Measurements from ENCODE around the gene ZNF485. TPM values are rescaled to one million over a fixed set of nuclear protein-coding genes. Genes with fewer than 3 reads are reported as not detected.
"Not testable (repeated sequence)": the region's sequence is repeated elsewhere in the genome, so short reads cannot be mapped to it uniquely, and the experiment has no call there.

Gene ZNF485
- total RNA-seq, 1 donor from 2014 or later: 3.4 TPM

GRCh38 chr10:43628956-43629355, 22.7 kb downstream of the ZNF485 start:
- Mint-ChIP-seq H3K27me3 (ENCODE audit: unreplicated experiment) (no peaks in the 10 kb centered on the region), H3K4me1 (ENCODE audit: low read depth, unreplicated experiment) (no peaks in the 10 kb centered on the region), H3K27ac (ENCODE audit: unreplicated experiment) (no peak overlapping the region), H3K36me3 (ENCODE audit: unreplicated experiment) (no peaks in the 10 kb centered on the region), H3K9me3 (ENCODE audit: unreplicated experiment) (no peaks in the 10 kb centered on the region), H3K4me3 (ENCODE audit: unreplicated experiment) (no peak overlapping the region)
- TF ChIP-seq, protein P1, sequence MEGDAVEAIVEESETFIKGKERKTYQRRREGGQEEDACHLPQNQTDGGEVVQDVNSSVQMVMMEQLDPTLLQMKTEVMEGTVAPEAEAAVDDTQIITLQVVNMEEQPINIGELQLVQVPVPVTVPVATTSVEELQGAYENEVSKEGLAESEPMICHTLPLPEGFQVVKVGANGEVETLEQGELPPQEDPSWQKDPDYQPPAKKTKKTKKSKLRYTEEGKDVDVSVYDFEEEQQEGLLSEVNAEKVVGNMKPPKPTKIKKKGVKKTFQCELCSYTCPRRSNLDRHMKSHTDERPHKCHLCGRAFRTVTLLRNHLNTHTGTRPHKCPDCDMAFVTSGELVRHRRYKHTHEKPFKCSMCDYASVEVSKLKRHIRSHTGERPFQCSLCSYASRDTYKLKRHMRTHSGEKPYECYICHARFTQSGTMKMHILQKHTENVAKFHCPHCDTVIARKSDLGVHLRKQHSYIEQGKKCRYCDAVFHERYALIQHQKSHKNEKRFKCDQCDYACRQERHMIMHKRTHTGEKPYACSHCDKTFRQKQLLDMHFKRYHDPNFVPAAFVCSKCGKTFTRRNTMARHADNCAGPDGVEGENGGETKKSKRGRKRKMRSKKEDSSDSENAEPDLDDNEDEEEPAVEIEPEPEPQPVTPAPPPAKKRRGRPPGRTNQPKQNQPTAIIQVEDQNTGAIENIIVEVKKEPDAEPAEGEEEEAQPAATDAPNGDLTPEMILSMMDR (IDR thresholded peaks at IDR 0.05; ENCODE audit: partially characterized antibody, unreplicated experiment): no peak
- DNase-seq: no peak

- not testable (repeated sequence) for H3K4me1 Mint-ChIP-seq (ENCODE audit: low read depth, unreplicated experiment); H3K36me3 Mint-ChIP-seq (ENCODE audit: unreplicated experiment); H3K27ac Mint-ChIP-seq (ENCODE audit: unreplicated experiment); H3K27me3 Mint-ChIP-seq (ENCODE audit: unreplicated experiment); H3K9me3 Mint-ChIP-seq (ENCODE audit: unreplicated experiment); H3K4me3 Mint-ChIP-seq (ENCODE audit: unreplicated experiment); DNase-seq
Observed at GRCh38 chr10:43635816-43636215, 29.6 kb downstream of the ZNF485 start.

- TF ChIP-seq, protein P1 (IDR thresholded peaks at IDR 0.05; ENCODE audit: partially characterized antibody, unreplicated experiment): no peak
- Mint-ChIP-seq H3K27ac (ENCODE audit: unreplicated experiment) (no peak overlapping the region), H3K4me1 (ENCODE audit: low read depth, unreplicated experiment) (no peaks in the 10 kb centered on the region), H3K27me3 (ENCODE audit: unreplicated experiment) (no peaks in the 10 kb centered on the region), H3K4me3 (ENCODE audit: unreplicated experiment) (no peak overlapping the region), H3K36me3 (ENCODE audit: unreplicated experiment) (peaks cover 29% of the 10 kb centered on the region), H3K9me3 (ENCODE audit: unreplicated experiment) (peaks cover 12% of the 10 kb centered on the region)
- no peak for DNase-seq
Observed at GRCh38 chr10:43640603-43641002, 34.4 kb downstream of the ZNF485 start.

DNA sequence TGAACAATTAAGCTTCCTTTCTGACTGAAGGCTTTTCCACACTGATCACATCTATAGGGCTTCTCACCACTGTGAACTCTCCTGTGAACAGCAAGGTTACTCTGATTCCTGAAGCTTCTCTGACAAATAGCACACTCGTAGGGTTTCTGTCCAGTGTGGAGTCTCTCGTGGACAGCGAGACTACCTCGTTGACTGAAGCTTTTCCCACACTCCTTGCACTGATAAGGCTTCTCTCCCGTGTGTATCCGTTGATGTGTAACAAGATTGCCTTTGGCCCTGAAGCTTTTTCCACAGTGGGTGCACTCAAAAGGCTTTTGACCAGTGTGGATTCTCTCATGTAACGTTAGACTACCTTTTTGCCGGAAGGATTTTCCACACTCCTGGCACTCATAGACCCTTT, 38.0 kb downstream of the ZNF485 start:
- Mint-ChIP-seq H3K27ac (ENCODE audit: unreplicated experiment) (no peak overlapping the region), H3K27me3 (ENCODE audit: unreplicated experiment) (peaks cover 9% of the 10 kb centered on the region), H3K4me3 (ENCODE audit: unreplicated experiment) (no peak overlapping the region), H3K9me3 (ENCODE audit: unreplicated experiment) (peaks cover 23% of the 10 kb centered on the region), H3K36me3 (ENCODE audit: unreplicated experiment) (peaks cover 49% of the 10 kb centered on the region), H3K4me1 (ENCODE audit: low read depth, unreplicated experiment) (no peaks in the 10 kb centered on the region)
- TF ChIP-seq, protein P1 (IDR thresholded peaks at IDR 0.05; ENCODE audit: partially characterized antibody, unreplicated experiment): no peak
- DNase-seq: no peak

GRCh38 chr10:43645866-43646265, 39.6 kb downstream of the ZNF485 start:
- no peak overlapping the region for H3K4me3 Mint-ChIP-seq (ENCODE audit: unreplicated experiment)
- no peak for DNase-seq
- H3K36me3 Mint-ChIP-seq (ENCODE audit: unreplicated experiment): peaks cover 53% of the 10 kb centered on the region
- H3K27me3 Mint-ChIP-seq (ENCODE audit: unreplicated experiment): peaks cover 11% of the 10 kb centered on the region
- peaks cover 2% of the 10 kb centered on the region for H3K4me1 Mint-ChIP-seq (ENCODE audit: low read depth, unreplicated experiment)
- TF ChIP-seq, protein P1 (IDR thresholded peaks at IDR 0.05; ENCODE audit: partially characterized antibody, unreplicated experiment): no peak
- H3K27ac Mint-ChIP-seq (ENCODE audit: unreplicated experiment): no peak overlapping the region
- H3K9me3 Mint-ChIP-seq (ENCODE audit: unreplicated experiment): peaks cover 25% of the 10 kb centered on the region

DNA sequence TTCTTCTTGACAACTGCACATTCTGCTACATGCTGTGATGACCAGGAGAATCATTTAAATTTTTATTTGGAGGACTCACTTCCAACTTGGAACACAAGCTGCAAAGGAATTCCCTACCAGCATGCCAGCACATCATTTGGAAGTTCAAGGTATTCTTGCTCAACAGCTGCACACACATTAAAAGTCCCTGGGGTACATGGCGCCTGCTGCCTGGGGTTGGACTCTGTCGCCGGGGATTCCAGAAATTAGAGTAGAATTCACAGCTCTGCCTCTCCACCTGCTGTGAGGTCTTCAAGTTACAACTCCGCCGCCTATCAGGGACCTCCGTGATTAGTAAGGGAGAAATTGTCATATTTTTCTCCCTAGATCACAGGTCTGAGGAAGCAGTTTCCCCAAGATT, 41.3 kb downstream of the ZNF485 start:
- peaks cover 11% of the 10 kb centered on the region for H3K27me3 Mint-ChIP-seq (ENCODE audit: unreplicated experiment)
- peak overlapping the region; percentile 93 for H3K4me3 Mint-ChIP-seq (ENCODE audit: unreplicated experiment)
- TF ChIP-seq, protein P1 (IDR thresholded peaks at IDR 0.05; ENCODE audit: partially characterized antibody, unreplicated experiment): no peak
- no peak overlapping the region for H3K27ac Mint-ChIP-seq (ENCODE audit: unreplicated experiment)
- no peak for DNase-seq
- peaks cover 2% of the 10 kb centered on the region for H3K4me1 Mint-ChIP-seq (ENCODE audit: low read depth, unreplicated experiment)
- H3K9me3 Mint-ChIP-seq (ENCODE audit: unreplicated experiment): peaks cover 25% of the 10 kb centered on the region
- H3K36me3 Mint-ChIP-seq (ENCODE audit: unreplicated experiment): peaks cover 53% of the 10 kb centered on the region

All from glutamatergic neuron (in vitro differentiated cells).